ENCODE data around the gene SPATA3.
"Not testable (repeated sequence)": the region's sequence is repeated elsewhere in the genome, so short reads cannot be mapped to it uniquely, and the experiment has no call there.

SPATA3 gene

DNA sequence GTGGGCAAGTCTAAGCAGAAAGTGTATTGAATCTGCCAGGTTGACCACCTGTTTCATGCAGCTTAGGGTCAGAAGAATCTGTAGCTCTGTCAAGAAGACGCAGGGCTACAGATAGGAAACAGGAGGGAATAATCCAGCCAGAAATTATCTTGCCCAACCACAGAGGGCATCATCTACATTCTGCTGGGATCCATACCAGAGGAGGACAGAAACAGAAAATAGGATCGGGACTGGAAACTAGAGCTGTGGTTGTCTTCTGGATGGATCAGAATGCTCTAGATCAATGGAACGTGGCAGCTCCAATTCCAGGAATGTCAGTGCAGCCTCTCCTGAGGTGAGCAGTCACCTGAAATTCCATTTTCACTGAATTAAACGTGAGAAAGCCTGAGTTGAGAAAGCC is 3.6 kb downstream of the SPATA3 start:
- TF ChIP-seq Cebpa-rat (IDR thresholded peaks at IDR 0.05) = no peak
- no peaks in the 10 kb centered on the region for H4K20me1 ChIP-seq
- H3K27me3 ChIP-seq = no peaks in the 10 kb centered on the region
- no peak overlapping the region for H3K27ac ChIP-seq
- no peaks in the 10 kb centered on the region for H3K36me3 ChIP-seq
- no peak overlapping the region for H3K4me3 ChIP-seq
- H3K9me3 ChIP-seq (replicated peaks in 1 of 11) = peaks cover 0 to 18% (median 7%) of the 10 kb centered on the region in 11 experiments; a peak in 10 of 22 replicates
- no peak overlapping the region for H3K9ac ChIP-seq
- peaks cover 0 to 4% (median 0%) of the 10 kb centered on the region in 10 experiments; a peak in 1 of 20 replicates for H3K4me1 ChIP-seq
- no peak overlapping the region for H3K4me2 ChIP-seq

DNA sequence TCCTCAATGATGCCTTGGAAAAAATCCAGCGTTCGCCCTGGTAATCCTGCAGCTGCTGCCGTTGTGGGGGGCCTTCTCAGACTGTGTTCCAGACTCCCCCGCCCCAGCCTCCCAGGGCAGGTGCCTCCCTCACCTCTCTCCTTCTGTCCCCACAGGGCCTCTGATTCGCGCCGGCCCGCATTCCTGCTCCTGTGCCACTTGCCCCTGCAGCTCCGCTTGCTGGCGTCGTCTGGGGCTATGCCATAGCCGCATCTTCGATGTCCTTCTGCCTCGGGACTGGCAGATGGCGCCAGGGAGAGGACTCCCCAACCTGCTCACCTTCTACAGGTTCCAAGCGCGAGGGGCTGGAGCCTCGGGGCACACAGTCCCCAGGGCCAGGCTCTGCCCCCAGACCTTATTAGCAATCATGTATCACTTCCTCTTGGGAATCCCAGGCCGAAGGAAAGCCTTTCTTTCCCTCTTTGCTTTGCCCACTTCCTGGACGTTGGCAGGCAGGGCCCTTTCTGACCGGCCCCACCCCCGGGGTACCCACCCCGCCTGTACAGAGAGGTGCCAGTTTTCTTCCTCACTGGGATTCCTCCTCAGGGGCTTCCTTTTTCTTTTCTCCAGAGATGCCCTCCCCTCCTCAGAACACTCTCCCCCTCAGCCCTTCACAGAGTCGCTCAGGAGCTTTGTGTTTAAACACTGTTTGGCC is 4.4 kb downstream of the SPATA3 start:
- no peak for TF ChIP-seq Cebpa-rat (IDR thresholded peaks at IDR 0.05)
- Histone ChIP-seq H3K9me3 (replicated peaks in 1 of 11) (peaks cover 0 to 18% (median 7%) of the 10 kb centered on the region in 11 experiments; a peak in 11 of 22 replicates), H3K4me3 (no peak overlapping the region), H3K27ac (no peak overlapping the region), H3K27me3 (no peaks in the 10 kb centered on the region), H3K4me1 (peaks cover 0 to 4% (median 0%) of the 10 kb centered on the region in 10 experiments; a peak in 1 of 20 replicates), H4K20me1 (no peaks in the 10 kb centered on the region), H3K4me2 (peak overlapping the region in 2 of 11 experiments; percentile 0 to 13; a peak in 3 of 22 replicates), H3K36me3 (no peaks in the 10 kb centered on the region), H3K9ac (no peak overlapping the region)

DNA sequence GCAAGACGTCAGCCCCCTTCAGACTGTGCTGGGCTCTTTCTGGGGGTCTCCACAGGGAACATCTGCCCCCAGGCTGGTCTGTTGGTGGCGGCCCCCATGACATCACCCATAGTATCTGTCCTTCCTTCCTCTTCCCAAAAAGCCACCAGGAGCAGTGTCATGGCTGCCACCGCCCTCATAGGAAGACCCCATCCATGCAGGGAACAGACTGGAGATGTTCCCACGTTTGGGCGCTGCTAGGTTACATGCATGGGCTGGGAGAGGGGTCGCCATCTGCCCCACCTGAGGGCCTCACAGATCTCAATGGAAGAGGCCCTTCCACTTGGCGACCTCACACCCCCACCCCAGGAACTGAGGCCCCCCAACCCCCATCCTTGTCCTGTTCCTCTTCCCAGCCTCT is 5.1 kb downstream of the SPATA3 start:
- H3K27ac ChIP-seq = no peak overlapping the region
- no peak overlapping the region for H3K9ac ChIP-seq
- no peaks in the 10 kb centered on the region for H3K36me3 ChIP-seq
- peaks cover 0 to 18% (median 7%) of the 10 kb centered on the region in 11 experiments; a peak in 11 of 22 replicates for H3K9me3 ChIP-seq (replicated peaks in 1 of 11)
- no peaks in the 10 kb centered on the region for H4K20me1 ChIP-seq
- peaks cover 0 to 4% (median 0%) of the 10 kb centered on the region in 10 experiments; a peak in 1 of 20 replicates for H3K4me1 ChIP-seq
- no peak for TF ChIP-seq Cebpa-rat (IDR thresholded peaks at IDR 0.05)
- no peak overlapping the region for H3K4me3 ChIP-seq
- H3K27me3 ChIP-seq = no peaks in the 10 kb centered on the region
- peak overlapping the region in 2 of 11 experiments; percentile 0 to 13; a peak in 3 of 22 replicates for H3K4me2 ChIP-seq

DNA sequence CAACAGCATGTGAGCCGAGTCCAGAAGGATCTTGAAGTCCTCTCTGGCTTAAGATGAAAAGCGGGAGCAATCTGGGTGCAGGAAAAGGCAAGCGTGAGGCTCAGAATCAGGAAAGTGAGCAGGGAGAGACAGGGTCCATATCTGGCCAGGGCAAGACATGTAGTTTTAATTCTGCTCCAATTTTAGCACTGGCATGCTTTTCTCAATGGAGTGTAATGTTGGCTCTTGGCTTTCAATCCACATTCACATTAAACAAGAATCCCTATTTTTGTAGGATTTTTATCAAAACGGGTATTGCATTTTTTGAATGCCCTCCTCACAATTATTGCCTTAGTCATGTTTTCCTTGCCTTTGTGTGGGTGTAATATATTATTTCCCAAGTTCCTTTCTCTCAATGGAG is 6.0 kb downstream of the SPATA3 start:
- Histone ChIP-seq H3K4me1 (peaks cover 0 to 4% (median 0%) of the 10 kb centered on the region in 10 experiments; a peak in 1 of 20 replicates), H3K4me2 (no peak overlapping the region), H3K9me3 (replicated peaks in 1 of 11) (peaks cover 0 to 14% (median 4%) of the 10 kb centered on the region in 11 experiments; a peak in 11 of 22 replicates), H3K36me3 (no peaks in the 10 kb centered on the region), H3K9ac (no peak overlapping the region), H3K4me3 (no peak overlapping the region), H3K27me3 (no peaks in the 10 kb centered on the region), H4K20me1 (no peaks in the 10 kb centered on the region), H3K27ac (no peak overlapping the region)
- no peak for TF ChIP-seq Cebpa-rat (IDR thresholded peaks at IDR 0.05)

DNA sequence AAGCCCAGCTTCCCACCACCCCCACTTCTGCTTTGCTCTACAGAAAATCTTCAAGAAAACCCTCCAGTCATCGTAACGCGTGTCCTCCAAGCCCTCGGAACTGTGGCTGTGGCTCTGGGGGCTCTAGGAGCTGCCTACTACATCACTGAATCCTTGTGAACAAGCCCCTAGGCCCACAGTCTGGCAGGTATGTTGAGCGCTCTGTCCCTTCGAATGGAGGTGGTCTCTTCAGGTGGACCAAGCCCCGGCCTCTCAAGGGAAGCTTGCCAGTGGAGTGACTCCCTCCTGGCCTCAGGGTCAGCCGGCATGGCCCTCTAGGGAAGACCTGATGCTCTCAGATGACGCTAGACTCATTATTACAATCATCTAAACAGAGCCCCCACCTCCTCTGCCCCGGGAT is 6.7 kb downstream of the SPATA3 start:
- peaks cover 0 to 11% (median 4%) of the 10 kb centered on the region in 11 experiments; a peak in 5 of 22 replicates for H3K9me3 ChIP-seq (replicated peaks in 1 of 11)
- H4K20me1 ChIP-seq = no peaks in the 10 kb centered on the region
- TF ChIP-seq Cebpa-rat (IDR thresholded peaks at IDR 0.05) = no peak
- no peak overlapping the region for H3K4me2 ChIP-seq
- no peak overlapping the region for H3K4me3 ChIP-seq
- H3K27ac ChIP-seq = no peak overlapping the region
- H3K27me3 ChIP-seq = no peaks in the 10 kb centered on the region
- H3K4me1 ChIP-seq = peaks cover 0 to 4% (median 0%) of the 10 kb centered on the region in 10 experiments; a peak in 1 of 20 replicates
- H3K9ac ChIP-seq = no peak overlapping the region
- no peaks in the 10 kb centered on the region for H3K36me3 ChIP-seq

DNA sequence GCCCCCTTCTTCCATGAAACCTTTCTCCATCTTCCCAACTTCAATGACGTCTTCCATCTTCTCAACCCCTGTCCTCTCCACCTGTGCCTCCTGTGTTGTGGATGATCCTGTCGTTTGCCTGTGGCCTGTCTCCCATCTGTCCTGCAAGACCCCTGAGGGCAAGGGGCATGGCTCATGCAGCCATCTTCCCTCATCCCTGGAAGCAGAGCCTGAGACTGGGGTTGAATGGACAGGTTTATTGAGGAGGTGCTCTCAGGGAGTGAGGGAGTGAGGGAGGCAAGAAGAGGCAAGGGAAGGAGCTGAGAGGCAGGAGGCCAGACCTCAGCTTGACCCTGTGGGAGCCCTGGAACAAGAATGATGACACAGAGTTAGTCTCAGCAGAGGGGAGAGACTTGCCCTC is 7.3 kb downstream of the SPATA3 start:
- no peaks in the 10 kb centered on the region for H3K36me3 ChIP-seq
- H4K20me1 ChIP-seq = no peaks in the 10 kb centered on the region

DNA sequence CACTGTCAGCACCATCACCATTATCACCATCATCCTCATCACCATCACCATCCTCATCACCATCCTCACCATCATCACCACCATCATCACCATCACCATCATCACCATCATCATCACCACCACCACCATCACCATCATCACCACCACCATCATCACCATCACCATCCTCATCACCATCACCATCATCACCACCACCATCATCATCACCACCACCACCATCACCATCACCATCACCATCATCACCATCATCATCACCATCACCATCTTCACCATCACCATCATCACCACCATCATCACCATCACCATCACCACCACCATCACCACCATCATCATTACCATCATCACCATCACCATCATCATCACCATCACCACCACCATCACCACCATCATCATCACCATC is 9.0 kb downstream of the SPATA3 start:
- H3K9ac ChIP-seq; H4K20me1 ChIP-seq; H3K27me3 ChIP-seq; H3K4me1 ChIP-seq; H3K27ac ChIP-seq; H3K36me3 ChIP-seq; H3K9me3 ChIP-seq (replicated peaks in 1 of 11); H3K4me2 ChIP-seq; H3K4me3 ChIP-seq: not testable (repeated sequence)

More for the DNA sequence above, 7.3 kb downstream of the SPATA3 start:
- Histone ChIP-seq H3K27me3 (no peaks in the 10 kb centered on the region), H3K4me3 (no peak overlapping the region), H3K4me2 (no peak overlapping the region), H3K4me1 (peaks cover 0 to 4% (median 0%) of the 10 kb centered on the region in 10 experiments; a peak in 1 of 20 replicates), H3K9ac (no peak overlapping the region), H3K27ac (no peak overlapping the region), H3K9me3 (replicated peaks in 1 of 11) (peaks cover 0 to 9% (median 4%) of the 10 kb centered on the region in 11 experiments; a peak in 5 of 22 replicates)
- TF ChIP-seq Cebpa-rat (IDR thresholded peaks at IDR 0.05) = no peak

DNA sequence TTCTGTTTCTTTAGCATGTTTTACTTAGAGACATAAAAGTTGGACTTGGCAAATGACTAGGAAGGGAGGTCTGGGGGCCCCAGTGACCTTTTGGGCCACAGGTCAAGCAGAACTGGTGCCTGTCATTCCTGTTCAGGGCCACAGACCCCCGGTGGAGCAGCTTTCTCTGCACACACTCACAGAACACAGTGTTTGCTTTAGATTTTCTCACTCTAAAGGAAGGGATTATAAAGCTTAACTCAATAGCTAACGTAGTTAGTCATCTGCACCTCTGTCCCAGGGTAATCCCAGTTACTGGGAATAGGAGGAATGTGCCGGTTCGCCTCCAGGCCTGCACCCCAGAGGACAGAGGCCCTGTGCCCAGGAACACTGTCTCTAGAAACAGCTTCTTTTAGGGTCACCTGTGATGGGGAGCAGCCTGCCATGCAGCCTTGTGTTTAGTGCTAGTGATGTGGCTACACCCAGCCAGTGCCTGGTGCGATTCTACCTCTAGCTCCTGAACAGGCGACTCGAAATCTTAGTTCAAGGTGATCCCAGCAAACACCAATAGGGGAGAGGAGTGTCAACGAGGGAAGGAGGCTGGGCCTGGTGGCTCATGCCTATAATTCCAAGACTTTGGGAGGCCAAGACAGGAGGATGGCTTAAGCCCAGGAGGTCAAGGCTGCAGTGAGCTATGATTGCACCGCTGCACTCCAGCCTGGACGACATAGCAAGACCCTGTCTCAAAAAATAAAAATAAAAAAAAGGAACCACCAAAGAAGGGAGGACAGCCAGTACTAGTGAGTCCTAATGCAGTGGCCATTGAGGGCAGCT is 11.6 kb downstream of the SPATA3 start:
- Histone ChIP-seq H3K4me2 (no peak overlapping the region), H4K20me1 (no peaks in the 10 kb centered on the region), H3K27me3 (no peaks in the 10 kb centered on the region), H3K9me3 (replicated peaks in 1 of 11) (peaks cover 0 to 5% (median 0%) of the 10 kb centered on the region in 11 experiments; a peak in 3 of 22 replicates), H3K4me3 (no peak overlapping the region), H3K9ac (no peak overlapping the region), H3K27ac (no peak overlapping the region), H3K4me1 (no peaks in the 10 kb centered on the region), H3K36me3 (no peaks in the 10 kb centered on the region)
- no peak for TF ChIP-seq Cebpa-rat (IDR thresholded peaks at IDR 0.05)

DNA sequence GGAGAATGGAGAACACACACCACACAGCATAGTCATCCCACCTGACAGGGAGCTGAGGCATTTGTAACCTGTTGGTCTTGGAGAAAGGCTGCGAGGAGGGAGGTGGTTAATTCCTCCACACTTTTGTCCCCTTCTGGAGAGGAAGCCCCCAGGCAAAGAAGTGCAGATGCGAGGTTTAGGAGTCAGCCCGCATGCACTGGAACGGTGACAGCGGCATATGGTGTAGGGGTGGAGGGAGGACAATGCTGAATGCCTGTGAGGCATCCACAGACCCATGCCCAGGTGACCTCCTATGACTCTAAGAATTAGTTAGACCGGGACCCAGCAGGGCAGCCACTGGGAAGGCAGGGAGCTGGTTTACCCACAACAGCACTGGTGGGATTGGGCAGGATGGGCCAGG is 12.2 kb downstream of the SPATA3 start:
- Histone ChIP-seq H3K4me3 (no peak overlapping the region), H3K27ac (no peak overlapping the region), H3K36me3 (no peaks in the 10 kb centered on the region), H3K9me3 (replicated peaks in 1 of 11) (peaks cover 0 to 5% (median 0%) of the 10 kb centered on the region in 11 experiments; a peak in 3 of 22 replicates), H3K27me3 (no peaks in the 10 kb centered on the region), H3K9ac (no peak overlapping the region), H4K20me1 (no peaks in the 10 kb centered on the region), H3K4me1 (no peaks in the 10 kb centered on the region), H3K4me2 (no peak overlapping the region)
- no peak for TF ChIP-seq Cebpa-rat (IDR thresholded peaks at IDR 0.05)

All from BLaER1 treated with 17β-estradiol and CSF1 and Interleukin-3, amounts not matched to agents 10 nM and 100 nM (cell line).